ENCODE measurements around the gene ARMC2. TPM values are rescaled to one million over a fixed set of nuclear protein-coding genes. Genes with fewer than 3 reads are reported as not detected.

Gene ARMC2
- total and polyA plus RNA-seq, 2 donors from 2014 or later = 1.9 to 12.7 TPM

DNA sequence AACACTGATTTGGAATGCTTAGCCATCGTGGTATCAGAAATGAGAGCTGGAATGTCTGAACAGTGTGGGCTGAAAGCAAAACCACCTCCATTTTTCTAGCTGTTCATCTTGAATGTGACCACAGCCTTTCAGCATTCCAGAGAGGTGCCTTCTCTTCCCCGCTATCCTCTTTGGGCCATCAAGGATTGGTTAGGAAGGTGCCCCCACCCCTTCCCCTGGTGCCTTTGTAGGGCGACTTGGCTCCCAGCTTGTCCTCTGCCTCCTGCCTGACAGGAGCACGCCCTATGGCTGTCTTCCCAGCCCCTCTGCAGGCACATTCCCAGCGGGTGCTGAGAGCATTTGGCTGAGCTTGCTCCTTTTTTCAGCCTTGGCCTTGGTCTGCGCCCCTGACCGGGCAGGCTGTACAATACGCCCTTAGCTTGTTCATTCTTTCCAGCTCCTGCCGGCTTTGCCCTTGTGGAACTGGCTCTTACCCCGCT is 97.5 kb downstream of the ARMC2 start:
- no peaks in the 10 kb centered on the region for H3K36me3 ChIP-seq (ENCODE audit: control insufficient read depth in 2 of 3, insufficient read depth in 3 of 3, low read length in 3 of 3)
- intact Hi-C loops (cut with DNase I) = no loop called here
- no peaks in the 10 kb centered on the region for H3K27me3 ChIP-seq (ENCODE audit: control insufficient read depth, insufficient read depth, low read length)
- peak overlapping the region; percentile 74 to 82 for H3K27ac ChIP-seq (ENCODE audit: low read depth in 2 of 2, low read length in 2 of 2)
- H3K9ac ChIP-seq (ENCODE audit: low read length in 3 of 3) = peak overlapping the region in 1 of 3 donors; percentile 31
- DNase-seq (peak in 4 of 5 donors; percentile 36 to 89 (median 54)), FAIRE-seq (no peak)
- TF ChIP-seq, protein P1, sequence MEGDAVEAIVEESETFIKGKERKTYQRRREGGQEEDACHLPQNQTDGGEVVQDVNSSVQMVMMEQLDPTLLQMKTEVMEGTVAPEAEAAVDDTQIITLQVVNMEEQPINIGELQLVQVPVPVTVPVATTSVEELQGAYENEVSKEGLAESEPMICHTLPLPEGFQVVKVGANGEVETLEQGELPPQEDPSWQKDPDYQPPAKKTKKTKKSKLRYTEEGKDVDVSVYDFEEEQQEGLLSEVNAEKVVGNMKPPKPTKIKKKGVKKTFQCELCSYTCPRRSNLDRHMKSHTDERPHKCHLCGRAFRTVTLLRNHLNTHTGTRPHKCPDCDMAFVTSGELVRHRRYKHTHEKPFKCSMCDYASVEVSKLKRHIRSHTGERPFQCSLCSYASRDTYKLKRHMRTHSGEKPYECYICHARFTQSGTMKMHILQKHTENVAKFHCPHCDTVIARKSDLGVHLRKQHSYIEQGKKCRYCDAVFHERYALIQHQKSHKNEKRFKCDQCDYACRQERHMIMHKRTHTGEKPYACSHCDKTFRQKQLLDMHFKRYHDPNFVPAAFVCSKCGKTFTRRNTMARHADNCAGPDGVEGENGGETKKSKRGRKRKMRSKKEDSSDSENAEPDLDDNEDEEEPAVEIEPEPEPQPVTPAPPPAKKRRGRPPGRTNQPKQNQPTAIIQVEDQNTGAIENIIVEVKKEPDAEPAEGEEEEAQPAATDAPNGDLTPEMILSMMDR (IDR thresholded peaks at IDR 0.05; ENCODE audit: borderline replicate concordance, extremely low read depth, insufficient read depth) = no peak
- peaks cover 15 to 35% (median 35%) of the 10 kb centered on the region in 3 donors for H3K4me1 ChIP-seq (ENCODE audit: control insufficient read depth in 2 of 3, insufficient read depth in 2 of 3, low read depth in 1 of 3, low read length in 3 of 3)
- peak overlapping the region in 1 of 3 donors; percentile 37 for H3K4me3 ChIP-seq (ENCODE audit: low read length in 3 of 3)
- H3K9me3 ChIP-seq (ENCODE audit: control insufficient read depth in 2 of 3, insufficient read depth in 1 of 3, low read length in 3 of 3) = no peaks in the 10 kb centered on the region

DNA sequence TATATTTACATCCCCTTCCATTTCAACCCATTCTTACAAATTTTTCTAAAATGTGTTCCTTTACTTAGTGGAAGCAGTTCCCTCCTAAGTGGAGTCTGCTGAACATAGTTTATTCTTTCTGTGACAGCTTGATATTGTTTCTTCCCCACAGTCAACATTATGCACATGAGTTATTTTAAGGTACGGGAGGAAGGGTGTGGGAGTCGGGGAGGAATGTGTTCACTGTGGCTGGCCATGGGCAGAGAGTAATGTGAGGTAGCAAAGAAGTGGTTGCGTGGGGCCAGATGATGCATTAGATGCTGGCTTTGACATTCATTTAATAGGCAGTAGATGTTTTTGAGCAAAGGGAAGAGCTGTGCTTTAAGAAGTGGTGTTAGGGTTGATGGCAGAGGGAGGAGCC is 98.5 kb downstream of the ARMC2 start:
- Histone ChIP-seq H3K9me3 (ENCODE audit: control insufficient read depth in 2 of 3, insufficient read depth in 1 of 3, low read length in 3 of 3) (no peaks in the 10 kb centered on the region), H3K9ac (ENCODE audit: low read length in 3 of 3) (no peak overlapping the region), H3K27me3 (ENCODE audit: control insufficient read depth, insufficient read depth, low read length) (no peaks in the 10 kb centered on the region), H3K4me1 (ENCODE audit: control insufficient read depth in 2 of 3, insufficient read depth in 2 of 3, low read depth in 1 of 3, low read length in 3 of 3) (peaks cover 15 to 35% (median 35%) of the 10 kb centered on the region in 3 donors), H3K4me3 (ENCODE audit: low read length in 3 of 3) (no peak overlapping the region), H3K27ac (ENCODE audit: low read depth in 2 of 2, low read length in 2 of 2) (peak overlapping the region; percentile 46 to 82), H3K36me3 (ENCODE audit: control insufficient read depth in 2 of 3, insufficient read depth in 3 of 3, low read length in 3 of 3) (no peaks in the 10 kb centered on the region)
- TF ChIP-seq, protein P1 (IDR thresholded peaks at IDR 0.05; ENCODE audit: borderline replicate concordance, extremely low read depth, insufficient read depth) = no peak
- peak in 3 of 5 donors; percentile 38 to 75 (median 72) for DNase-seq
- intact Hi-C loops (cut with DNase I) = no loop called here
- FAIRE-seq = no peak

DNA sequence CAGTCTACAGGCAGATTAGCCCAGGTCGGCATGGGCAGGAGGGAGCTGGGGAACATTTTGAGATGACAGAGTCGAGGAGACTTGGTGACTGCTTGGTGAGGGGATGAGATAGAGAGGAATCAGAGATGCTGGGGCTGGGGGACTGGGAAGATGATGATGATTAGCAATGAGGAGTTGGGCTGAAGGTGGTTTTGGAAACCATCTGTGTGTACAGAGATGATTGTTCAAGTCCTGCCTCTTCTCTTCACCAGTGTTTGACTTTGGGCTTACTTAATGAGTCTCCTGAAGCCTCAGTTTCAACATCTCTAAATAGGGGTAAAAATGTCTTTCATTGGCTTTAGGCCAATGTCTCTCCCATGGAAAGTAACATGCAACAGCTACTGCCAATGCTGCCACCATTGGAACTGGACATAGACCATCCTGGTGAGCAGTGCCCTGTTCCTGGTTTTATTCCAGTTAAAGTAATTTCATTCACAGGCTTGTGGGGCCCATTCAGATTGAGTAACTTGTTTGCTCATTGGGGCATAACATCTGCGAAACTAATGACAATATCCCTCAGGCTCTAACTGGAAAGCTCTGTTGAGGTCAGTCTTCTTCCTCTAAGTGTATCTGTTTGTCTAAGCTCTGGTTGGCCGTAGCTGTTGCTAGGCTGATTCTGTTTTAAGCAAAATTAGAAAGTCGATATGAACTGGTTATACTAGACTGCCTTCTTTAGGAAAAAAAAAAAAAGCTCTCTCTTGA is 99.1 kb downstream of the ARMC2 start:
- peaks cover 15 to 35% (median 35%) of the 10 kb centered on the region in 3 donors for H3K4me1 ChIP-seq (ENCODE audit: control insufficient read depth in 2 of 3, insufficient read depth in 2 of 3, low read depth in 1 of 3, low read length in 3 of 3)
- no peak overlapping the region for H3K9ac ChIP-seq (ENCODE audit: low read length in 3 of 3)
- no peak for FAIRE-seq
- no peaks in the 10 kb centered on the region for H3K27me3 ChIP-seq (ENCODE audit: control insufficient read depth, insufficient read depth, low read length)
- H3K4me3 ChIP-seq (ENCODE audit: low read length in 3 of 3) = no peak overlapping the region
- no peaks in the 10 kb centered on the region for H3K9me3 ChIP-seq (ENCODE audit: control insufficient read depth in 2 of 3, insufficient read depth in 1 of 3, low read length in 3 of 3)
- peak overlapping the region; percentile 46 to 82 for H3K27ac ChIP-seq (ENCODE audit: low read depth in 2 of 2, low read length in 2 of 2)
- intact Hi-C loops (cut with DNase I) = no loop called here
- TF ChIP-seq, protein P1 (IDR thresholded peaks at IDR 0.05; ENCODE audit: borderline replicate concordance, extremely low read depth, insufficient read depth) = no peak
- peak in 3 of 5 donors; percentile 43 to 84 (median 76) for DNase-seq
- H3K36me3 ChIP-seq (ENCODE audit: control insufficient read depth in 2 of 3, insufficient read depth in 3 of 3, low read length in 3 of 3) = no peaks in the 10 kb centered on the region

Measured in kidney (tissue), 14 donors.